ENCODE data around the gene VDR.
"Not testable (repeated sequence)": the region's sequence is repeated elsewhere in the genome, so short reads cannot be mapped to it uniquely, and the experiment has no call there.

The VDR gene

DNA sequence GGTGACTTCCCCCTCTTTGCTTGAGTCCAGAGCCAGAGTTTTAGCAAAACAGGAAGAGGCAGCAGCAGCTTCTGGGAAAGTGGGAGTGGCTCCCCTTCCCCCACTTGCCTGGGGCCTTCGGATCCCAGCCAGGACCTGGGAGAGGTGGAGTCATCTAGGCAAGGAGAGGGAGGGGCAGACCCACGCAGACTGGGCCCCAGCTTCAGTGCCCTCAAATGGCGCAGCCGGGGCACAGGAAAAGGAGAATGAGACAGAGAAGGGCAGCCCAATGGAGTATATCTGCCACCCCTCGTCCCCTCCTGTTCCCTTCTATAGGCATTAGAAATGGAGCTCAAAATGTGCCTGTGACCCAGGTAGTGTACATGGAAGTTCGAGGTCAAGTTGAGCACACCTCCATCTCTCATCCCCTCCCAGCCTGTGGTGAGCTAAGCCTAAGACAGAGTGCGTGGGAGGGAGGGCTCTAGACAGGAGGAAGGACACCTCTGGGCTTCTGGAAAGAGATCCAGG is 75.8 kb downstream of the VDR start:
- no peak for DNase-seq (ENCODE audit: low read depth in 2 of 2)

GRCh38 chr12:47828008-47828975 is 76.5 kb downstream of the VDR start:
- no peak for DNase-seq (ENCODE audit: low read depth in 2 of 2)

DNA sequence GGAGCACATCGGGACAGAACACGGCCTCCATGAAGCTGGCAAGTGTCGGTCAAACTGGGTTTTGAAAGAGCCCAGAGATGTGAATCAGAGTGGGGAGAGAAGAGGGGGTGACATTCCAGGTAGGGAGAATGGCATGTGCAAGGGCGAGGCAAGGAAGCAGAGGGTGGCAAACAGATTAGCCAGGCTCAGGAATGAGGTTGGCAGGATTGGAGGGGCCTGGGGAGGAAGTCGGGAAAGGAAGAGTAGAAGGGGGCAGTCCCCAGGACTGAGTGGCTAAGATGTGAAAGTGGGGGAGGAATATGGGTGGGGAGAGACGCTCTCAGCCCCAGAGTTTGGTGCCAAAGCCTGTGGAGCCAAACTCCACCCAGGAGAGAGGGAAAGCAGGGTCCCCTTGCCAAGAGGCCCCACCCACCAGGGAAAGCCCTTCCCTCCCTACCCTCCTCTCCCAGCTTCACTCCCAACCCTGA is 79.6 kb downstream of the VDR start:
- DNase-seq (ENCODE audit: low read depth in 2 of 2): no peak

- DNase-seq (ENCODE audit: low read depth in 2 of 2): no peak
Observed at GRCh38 chr12:47824635-47825034, 80.2 kb downstream of the VDR start.

DNA sequence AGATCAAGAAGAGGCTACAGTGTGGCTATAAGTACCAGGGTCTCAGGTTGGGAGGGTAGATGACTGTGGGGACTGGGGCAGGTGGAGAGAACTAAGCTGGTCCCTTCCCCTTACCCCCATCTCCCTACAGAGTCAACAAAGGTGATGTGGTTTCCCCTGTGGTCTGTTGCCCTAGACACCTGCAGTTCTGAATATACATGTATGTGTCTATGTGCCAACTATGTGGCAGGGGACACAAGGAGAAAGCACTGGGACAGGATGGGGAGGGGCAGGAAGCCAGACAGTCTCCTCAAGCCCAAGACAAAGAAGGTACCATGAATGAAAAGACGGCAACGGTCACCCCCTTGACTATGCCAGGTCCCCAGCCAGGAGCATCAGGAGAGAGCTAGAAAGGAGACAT is 80.6 kb downstream of the VDR start:
- DNase-seq (ENCODE audit: low read depth in 2 of 2): no peak

- no peak for DNase-seq (ENCODE audit: low read depth in 2 of 2)
Observed at GRCh38 chr12:47823422-47824086, 81.2 kb downstream of the VDR start.

- DNase-seq (ENCODE audit: low read depth in 2 of 2): no peak
Observed at GRCh38 chr12:47822863-47823262, 81.9 kb downstream of the VDR start.

DNA sequence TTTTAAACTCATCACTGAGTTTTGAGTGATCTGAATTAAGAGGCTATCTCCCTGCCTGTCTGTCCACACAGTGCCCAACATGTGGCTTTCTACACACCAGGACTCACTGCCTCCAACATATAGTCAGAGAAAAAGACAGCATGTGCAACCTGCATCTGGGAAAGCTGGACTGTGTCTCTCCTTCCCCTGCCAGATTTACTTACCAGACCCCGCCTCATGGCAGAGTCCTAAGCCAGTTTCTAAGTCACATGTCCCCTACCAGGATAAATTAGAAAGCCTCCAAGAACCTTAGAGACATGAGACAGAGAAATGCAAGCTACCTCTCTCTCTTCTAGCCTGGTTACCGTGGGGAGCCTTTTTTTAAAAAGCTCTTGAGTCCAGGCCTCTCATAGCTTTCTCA is 82.4 kb downstream of the VDR start:
- no peak for DNase-seq (ENCODE audit: low read depth in 2 of 2)

DNA sequence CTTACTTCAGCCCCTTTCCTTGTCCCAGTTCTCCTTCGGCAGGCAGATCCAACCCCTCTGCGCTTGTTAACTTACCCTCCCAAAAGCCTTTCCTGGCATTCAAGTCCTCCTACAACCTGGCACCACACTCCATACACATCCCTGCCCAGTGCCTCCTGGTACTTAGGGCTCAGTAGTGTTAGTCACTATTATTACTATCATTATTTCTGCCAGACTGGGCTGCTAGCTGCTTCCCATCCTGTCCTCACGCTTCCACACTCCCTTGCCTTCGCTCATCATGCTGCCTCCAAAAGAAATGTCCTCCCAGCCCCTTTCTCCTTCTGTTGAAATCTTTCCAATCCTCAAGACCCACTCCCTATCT is 83.5 kb downstream of the VDR start:
- DNase-seq (ENCODE audit: low read depth in 2 of 2): no peak

- no peak for DNase-seq (ENCODE audit: low read depth in 2 of 2)
Observed at GRCh38 chr12:47820631-47821345, 84.0 kb downstream of the VDR start.

GRCh38 chr12:47819896-47820630 is 84.7 kb downstream of the VDR start, which contains the start of gene HDAC7:
Gene HDAC7 (minus strand): TSS chr12:47819903. CDS start chr12:47819785, 118 bp downstream.
- peak; percentile 65 to 73 for DNase-seq (ENCODE audit: low read depth in 2 of 2)

GRCh38 chr12:47819138-47819895 is 85.5 kb downstream of the VDR start:
- peak in 1 of 2 donors; percentile 45 for DNase-seq (ENCODE audit: low read depth in 2 of 2)

DNA sequence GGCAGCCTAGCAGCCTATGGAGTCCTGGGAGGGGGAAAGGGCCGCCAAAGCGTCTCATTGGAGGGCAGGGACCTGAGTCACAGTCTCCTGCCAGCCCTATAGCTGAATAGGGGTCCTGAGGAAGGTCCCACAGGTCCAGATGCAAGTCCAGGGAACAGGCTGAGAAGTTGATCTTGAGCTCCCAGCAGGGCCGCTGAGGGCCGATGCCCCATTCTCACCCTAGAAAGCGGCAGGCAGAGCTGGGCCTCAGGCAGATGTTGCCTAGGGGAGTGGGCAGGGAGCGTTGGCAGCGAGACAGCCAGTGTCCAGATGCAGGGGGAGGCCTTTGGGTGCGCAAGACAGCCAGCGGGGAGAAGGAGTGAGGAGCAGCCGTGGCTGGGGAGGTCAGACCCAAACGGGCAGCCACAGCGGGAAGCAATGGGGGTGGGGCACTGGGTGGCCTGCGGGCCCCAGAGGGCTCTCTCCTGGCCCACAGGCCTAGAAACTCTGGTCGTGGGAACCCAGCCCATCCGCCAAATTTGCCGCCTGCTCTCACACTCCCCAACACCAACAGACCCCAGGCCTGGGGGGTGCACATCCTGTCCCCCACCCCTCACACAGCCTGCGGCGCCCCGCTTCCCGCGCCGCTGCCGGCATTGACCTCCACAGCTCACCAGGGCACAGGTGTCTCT is 86.2 kb downstream of the VDR start:
- DNase-seq (ENCODE audit: low read depth in 2 of 2): no peak

GRCh38 chr12:47818007-47818376 is 86.8 kb downstream of the VDR start:
- no peak for DNase-seq (ENCODE audit: low read depth in 2 of 2)

GRCh38 chr12:47817272-47818006 is 87.4 kb downstream of the VDR start:
- DNase-seq (ENCODE audit: low read depth in 2 of 2): no peak

GRCh38 chr12:47816403-47817271 is 88.2 kb downstream of the VDR start:
- no peak for DNase-seq (ENCODE audit: low read depth in 2 of 2)

DNA sequence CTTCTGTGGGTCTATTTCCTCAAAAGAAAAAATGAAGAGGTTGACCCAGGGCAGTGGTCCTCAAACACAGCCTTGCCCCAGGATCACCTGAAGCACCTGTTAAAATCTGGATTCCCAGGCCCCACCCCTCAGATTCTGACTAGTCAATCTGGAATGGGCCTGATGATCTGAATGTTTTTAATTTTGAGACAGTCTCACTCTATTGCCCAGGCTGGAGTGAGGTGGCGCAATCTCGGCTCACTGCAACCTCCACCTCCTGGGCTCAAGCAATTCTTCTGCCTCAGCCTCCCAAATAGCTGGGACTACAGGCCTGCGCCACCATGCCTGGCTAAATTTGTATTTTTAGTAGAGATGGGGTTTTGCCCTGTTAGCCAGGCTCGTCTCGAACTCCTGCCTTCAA is 89.3 kb downstream of the VDR start:
- not testable (repeated sequence) for DNase-seq (ENCODE audit: low read depth in 2 of 2)

- no peak for DNase-seq (ENCODE audit: low read depth in 2 of 2)
Observed at GRCh38 chr12:47814539-47815170, 90.1 kb downstream of the VDR start.
